Liver (tissue), 9 donors: ENCODE data around the gene PEX14. TPM values are rescaled to one million over a fixed set of nuclear protein-coding genes. Genes with fewer than 3 reads are reported as not detected.

Experiments used
- DNase-seq: peaks from one replicate; pipeline ENCODE4 v3.0.0-alpha.2; 2017; ENCODE audit warnings: low spot score
- H3K27ac ChIP-seq, 2 donors: one replicate each; pipeline ENCODE4 v1.7.0; 2013; ENCODE audit warnings: inconsistent platforms in 2 of 2, low read length in 2 of 2, control low read depth in 1 of 2, low read depth in 1 of 2, mild to moderate bottlenecking in 1 of 2
- H3K27me3 ChIP-seq, 4 donors: one replicate each; pipeline versions ENCODE4 v1.6.1 to v1.7.0; 2013; ENCODE audit warnings: low read length in 3 of 4, inconsistent platforms in 1 of 4, mild to moderate bottlenecking in 1 of 4, moderate library complexity in 1 of 4; ENCODE audit not compliant: control insufficient read depth in 4 of 4, insufficient read depth in 4 of 4
- H3K36me3 ChIP-seq, 4 donors: one replicate each; pipeline versions ENCODE4 v1.6.1 to v1.7.0; 2013; ENCODE audit warnings: low read length in 3 of 4, mild to moderate bottlenecking in 3 of 4, low read depth in 1 of 4, moderate library complexity in 1 of 4; ENCODE audit not compliant: control insufficient read depth in 4 of 4, insufficient read depth in 3 of 4
- H3K4me1 ChIP-seq, 4 donors: one replicate each; pipeline versions ENCODE4 v1.6.1 to v1.7.0; 2013; ENCODE audit warnings: low read length in 3 of 4, mild to moderate bottlenecking in 3 of 4, moderate library complexity in 1 of 4; ENCODE audit not compliant: control insufficient read depth in 4 of 4, insufficient read depth in 4 of 4
- H3K4me3 ChIP-seq, 3 donors: one replicate each; pipeline versions ENCODE4 v1.6.1 to v1.7.0; 2013; ENCODE audit warnings: low read length in 3 of 3, control low read depth in 1 of 3, low read depth in 1 of 3, mild to moderate bottlenecking in 1 of 3
- H3K9ac ChIP-seq, 2 donors: one replicate each; pipeline ENCODE4 v1.7.0; 2013; ENCODE audit warnings: low read length in 2 of 2, mild to moderate bottlenecking in 2 of 2, moderate library complexity in 2 of 2, control low read depth in 1 of 2, low read depth in 1 of 2
- H3K9me3 ChIP-seq, 4 donors: one replicate each; pipeline versions ENCODE4 v1.6.1 to v1.7.0; 2013; ENCODE audit warnings: low read length in 3 of 4; ENCODE audit not compliant: control insufficient read depth in 4 of 4
- FOXA2 ChIP-seq: IDR thresholded peaks from 2 replicates; pipeline ENCODE4 v1.6.1; 2016; ENCODE audit warnings: antibody characterized with exemption
- GABPA ChIP-seq, 2 donors: IDR thresholded peaks in 1 of 2; conservative IDR thresholded peaks in 1 of 2; 2 replicates each; pipeline ENCODE4 v1.6.1; 2016; ENCODE audit warnings: antibody characterized with exemption in 2 of 2, mild to moderate bottlenecking in 1 of 2, moderate library complexity in 1 of 2
- HNF4A ChIP-seq, 2 donors: conservative IDR thresholded peaks; 2 replicates each; pipeline ENCODE4 v1.6.1; 2016; ENCODE audit warnings: antibody characterized with exemption in 2 of 2, mild to moderate bottlenecking in 2 of 2
- HNF4G ChIP-seq: IDR thresholded peaks from 2 replicates; pipeline ENCODE4 v1.6.1; 2016; ENCODE audit warnings: antibody characterized with exemption
- JUND ChIP-seq, 2 donors: IDR thresholded peaks; 2 replicates each; pipeline ENCODE4 v1.6.1; 2016; ENCODE audit warnings: antibody characterized with exemption in 2 of 2
- NR2F2 ChIP-seq: IDR thresholded peaks from 2 replicates; pipeline ENCODE4 v1.6.1; 2016; ENCODE audit warnings: antibody characterized with exemption
- RAD21 ChIP-seq, 2 donors: IDR thresholded peaks; 2 replicates each; pipeline ENCODE4 v1.6.1; 2016; ENCODE audit warnings: antibody characterized with exemption in 2 of 2, mild to moderate bottlenecking in 2 of 2
- TAF1 ChIP-seq: conservative IDR thresholded peaks from 2 replicates; pipeline ENCODE4 v1.6.1; 2016; ENCODE audit warnings: antibody characterized with exemption, mild to moderate bottlenecking
- YY1 ChIP-seq: IDR thresholded peaks from 2 replicates; pipeline ENCODE4 v1.6.1; 2016; ENCODE audit warnings: antibody characterized with exemption, mild to moderate bottlenecking
- WGBS: extraction: QIAGEN DNeasy Blood & Tissue Kit; methylation state at CpG from one replicate; pipeline ENCODE4 v1.1.7; 2013; 5-methylcytosine and 5-hydroxymethylcytosine counted together
- polyA plus RNA-seq, 2 donors: library from polyadenylated mRNA; stranded (reverse) in 1 of 2; unstranded in 1 of 2; fragments of 200-250 nt in 1 of 2; fragments of >200 nt in 1 of 2; fragmentation: Nextera tagmentation in 1 of 2; extraction: Ambion mirVana in 1 of 2; gene quantifications; one replicate each; pipeline versions ENCODE4 v1.2.1 to v1.2.3, GENCODE V29; 2013 to 2015
- total RNA-seq, 2 donors: library from RNA; depleted of rRNA; stranded (reverse); fragments of >200 nt; gene quantifications; one replicate each; pipeline ENCODE4 v1.2.3, GENCODE V29; 2014
- TF ChIP-seq, protein P1 (sequence below): IDR thresholded peaks from 2 replicates; pipeline ENCODE4 v1.6.1; 2016; ENCODE audit warnings: antibody characterized with exemption, mild to moderate bottlenecking
- TF ChIP-seq, protein P2 (sequence below): fragments of 150-350 bp; IDR thresholded peaks from 2 replicates; pipeline ENCODE4 v1.5.1; 2017; ENCODE audit warnings: improper control_type of control experiment, low read depth, low read length; ENCODE audit not compliant: missing input control
- TF ChIP-seq, protein P3 (sequence below): IDR thresholded peaks from 2 replicates; pipeline ENCODE4 v1.6.1; 2016; ENCODE audit warnings: antibody characterized with exemption
- TF ChIP-seq, protein P4 (sequence below): IDR thresholded peaks from 2 replicates; pipeline ENCODE4 v1.6.1; 2016; ENCODE audit warnings: antibody characterized with exemption
- donor health status: healthy.
- donor health status: healthy.
- donor health status: healthy.
- donor health status: healthy.
- donor health status: healthy.

The PEX14 gene
- total and polyA plus RNA-seq, 4 donors = 7.1 to 16.1 (median 11.7) TPM

DNA sequence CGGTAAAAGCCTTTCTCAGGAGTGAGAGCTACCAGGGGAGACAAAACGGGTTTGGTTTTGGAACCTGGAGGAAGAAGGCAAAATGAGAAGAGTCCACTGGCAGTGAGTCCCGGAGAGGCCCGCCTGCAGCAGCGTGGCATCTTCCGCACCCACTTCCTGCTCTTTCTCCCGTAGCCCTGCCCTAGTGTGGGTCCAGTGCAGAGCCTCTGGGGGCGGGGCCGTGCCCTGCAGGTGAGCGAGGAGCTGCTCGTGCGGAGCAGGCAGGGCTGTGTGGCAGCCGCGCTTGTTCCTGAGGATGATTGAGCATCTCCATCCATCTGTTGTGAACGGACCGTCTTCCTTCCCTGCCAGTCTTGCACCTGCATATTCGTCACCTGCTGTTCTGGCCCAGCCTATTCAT lies 66.5 kb downstream of the PEX14 start:
- Histone ChIP-seq H3K9me3 (no peaks in the 10 kb centered on the region), H3K27me3 (no peaks in the 10 kb centered on the region), H3K9ac (no peak overlapping the region), H3K4me3 (no peak overlapping the region), H3K27ac (no peak overlapping the region), H3K36me3 (peaks cover 0 to 11% (median 7%) of the 10 kb centered on the region in 4 donors), H3K4me1 (peaks cover 0 to 8% (median 5%) of the 10 kb centered on the region in 4 donors)
- TF ChIP-seq, protein P1, sequence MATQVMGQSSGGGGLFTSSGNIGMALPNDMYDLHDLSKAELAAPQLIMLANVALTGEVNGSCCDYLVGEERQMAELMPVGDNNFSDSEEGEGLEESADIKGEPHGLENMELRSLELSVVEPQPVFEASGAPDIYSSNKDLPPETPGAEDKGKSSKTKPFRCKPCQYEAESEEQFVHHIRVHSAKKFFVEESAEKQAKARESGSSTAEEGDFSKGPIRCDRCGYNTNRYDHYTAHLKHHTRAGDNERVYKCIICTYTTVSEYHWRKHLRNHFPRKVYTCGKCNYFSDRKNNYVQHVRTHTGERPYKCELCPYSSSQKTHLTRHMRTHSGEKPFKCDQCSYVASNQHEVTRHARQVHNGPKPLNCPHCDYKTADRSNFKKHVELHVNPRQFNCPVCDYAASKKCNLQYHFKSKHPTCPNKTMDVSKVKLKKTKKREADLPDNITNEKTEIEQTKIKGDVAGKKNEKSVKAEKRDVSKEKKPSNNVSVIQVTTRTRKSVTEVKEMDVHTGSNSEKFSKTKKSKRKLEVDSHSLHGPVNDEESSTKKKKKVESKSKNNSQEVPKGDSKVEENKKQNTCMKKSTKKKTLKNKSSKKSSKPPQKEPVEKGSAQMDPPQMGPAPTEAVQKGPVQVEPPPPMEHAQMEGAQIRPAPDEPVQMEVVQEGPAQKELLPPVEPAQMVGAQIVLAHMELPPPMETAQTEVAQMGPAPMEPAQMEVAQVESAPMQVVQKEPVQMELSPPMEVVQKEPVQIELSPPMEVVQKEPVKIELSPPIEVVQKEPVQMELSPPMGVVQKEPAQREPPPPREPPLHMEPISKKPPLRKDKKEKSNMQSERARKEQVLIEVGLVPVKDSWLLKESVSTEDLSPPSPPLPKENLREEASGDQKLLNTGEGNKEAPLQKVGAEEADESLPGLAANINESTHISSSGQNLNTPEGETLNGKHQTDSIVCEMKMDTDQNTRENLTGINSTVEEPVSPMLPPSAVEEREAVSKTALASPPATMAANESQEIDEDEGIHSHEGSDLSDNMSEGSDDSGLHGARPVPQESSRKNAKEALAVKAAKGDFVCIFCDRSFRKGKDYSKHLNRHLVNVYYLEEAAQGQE = no peak
- TF ChIP-seq YY1 = no peak
- no peak for TF ChIP-seq HNF4G
- TF ChIP-seq GABPA (IDR thresholded peaks at IDR 0.05 in 1 of 2, conservative IDR thresholded peaks at IDR 0.05 in 1 of 2) = no peak
- TF ChIP-seq TAF1 = no peak
- no peak for TF ChIP-seq JUND (IDR thresholded peaks at IDR 0.05)
- no peak for TF ChIP-seq FOXA2
- TF ChIP-seq, protein P2, sequence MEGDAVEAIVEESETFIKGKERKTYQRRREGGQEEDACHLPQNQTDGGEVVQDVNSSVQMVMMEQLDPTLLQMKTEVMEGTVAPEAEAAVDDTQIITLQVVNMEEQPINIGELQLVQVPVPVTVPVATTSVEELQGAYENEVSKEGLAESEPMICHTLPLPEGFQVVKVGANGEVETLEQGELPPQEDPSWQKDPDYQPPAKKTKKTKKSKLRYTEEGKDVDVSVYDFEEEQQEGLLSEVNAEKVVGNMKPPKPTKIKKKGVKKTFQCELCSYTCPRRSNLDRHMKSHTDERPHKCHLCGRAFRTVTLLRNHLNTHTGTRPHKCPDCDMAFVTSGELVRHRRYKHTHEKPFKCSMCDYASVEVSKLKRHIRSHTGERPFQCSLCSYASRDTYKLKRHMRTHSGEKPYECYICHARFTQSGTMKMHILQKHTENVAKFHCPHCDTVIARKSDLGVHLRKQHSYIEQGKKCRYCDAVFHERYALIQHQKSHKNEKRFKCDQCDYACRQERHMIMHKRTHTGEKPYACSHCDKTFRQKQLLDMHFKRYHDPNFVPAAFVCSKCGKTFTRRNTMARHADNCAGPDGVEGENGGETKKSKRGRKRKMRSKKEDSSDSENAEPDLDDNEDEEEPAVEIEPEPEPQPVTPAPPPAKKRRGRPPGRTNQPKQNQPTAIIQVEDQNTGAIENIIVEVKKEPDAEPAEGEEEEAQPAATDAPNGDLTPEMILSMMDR = no peak
- TF ChIP-seq HNF4A (conservative IDR thresholded peaks at IDR 0.05) = no peak
- no peak for DNase-seq
- 94% methylated on average over 17 of the region's 17 CpGs for WGBS

DNA sequence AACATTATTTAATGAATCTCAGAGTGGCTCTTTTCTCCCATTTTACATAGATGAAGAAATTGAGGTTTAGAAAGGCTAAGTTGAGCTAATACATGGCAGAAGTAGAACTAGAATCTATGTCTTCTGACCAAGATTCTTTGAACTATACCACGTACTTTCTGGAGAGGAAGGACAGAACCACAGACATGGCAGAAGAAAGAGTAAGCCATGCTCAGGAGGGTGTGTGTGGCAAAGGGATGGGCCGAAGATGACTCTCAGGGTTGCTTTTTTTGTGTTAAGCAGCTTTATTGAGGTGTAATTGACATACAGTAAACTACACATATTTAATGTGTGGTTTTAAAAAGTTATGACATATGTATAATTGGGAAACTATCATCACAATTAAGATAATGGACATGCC lies 69.5 kb downstream of the PEX14 start:
- peaks cover 0 to 7% (median 5%) of the 10 kb centered on the region in 4 donors for H3K4me1 ChIP-seq
- no peak overlapping the region for H3K4me3 ChIP-seq
- H3K36me3 ChIP-seq = peaks cover 0 to 10% (median 8%) of the 10 kb centered on the region in 4 donors
- no peak for DNase-seq
- TF ChIP-seq, protein P2 = no peak
- TF ChIP-seq, protein P3, sequence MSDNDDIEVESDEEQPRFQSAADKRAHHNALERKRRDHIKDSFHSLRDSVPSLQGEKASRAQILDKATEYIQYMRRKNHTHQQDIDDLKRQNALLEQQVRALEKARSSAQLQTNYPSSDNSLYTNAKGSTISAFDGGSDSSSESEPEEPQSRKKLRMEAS = no peak
- no peak for TF ChIP-seq HNF4A (conservative IDR thresholded peaks at IDR 0.05)
- TF ChIP-seq TAF1 = no peak
- TF ChIP-seq, protein P4, sequence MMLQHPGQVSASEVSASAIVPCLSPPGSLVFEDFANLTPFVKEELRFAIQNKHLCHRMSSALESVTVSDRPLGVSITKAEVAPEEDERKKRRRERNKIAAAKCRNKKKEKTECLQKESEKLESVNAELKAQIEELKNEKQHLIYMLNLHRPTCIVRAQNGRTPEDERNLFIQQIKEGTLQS = no peak
- TF ChIP-seq JUND (IDR thresholded peaks at IDR 0.05) = no peak
- TF ChIP-seq NR2F2 = no peak
- TF ChIP-seq GABPA (IDR thresholded peaks at IDR 0.05 in 1 of 2, conservative IDR thresholded peaks at IDR 0.05 in 1 of 2) = no peak
- no peak for TF ChIP-seq YY1
- no peak for TF ChIP-seq RAD21 (IDR thresholded peaks at IDR 0.05)
- no peak overlapping the region for H3K27ac ChIP-seq
- H3K9me3 ChIP-seq = no peaks in the 10 kb centered on the region
- 44% methylated on average over 2 of the region's 2 CpGs for WGBS
- H3K9ac ChIP-seq = no peak overlapping the region
- no peaks in the 10 kb centered on the region for H3K27me3 ChIP-seq
